DND-41 (cell line): ENCODE results near the gene NPAS2.

Source experiments
- ATAC-seq: fragments of 200-7000 bp; cut with Tn5 transposase; 3 replicates; pipeline ENCODE4 v1.9.1; 2021; ENCODE audit warnings: low read depth; ENCODE audit not compliant: insufficient read depth
- DNase-seq: peaks from one replicate; pipeline ENCODE4 v3.0.0-alpha.2; 2020
- H2AFZ ChIP-seq: 2 replicates; pipeline ENCODE4 v1.6.0; 2012; ENCODE audit warnings: low read depth, low read length
- H3K27ac ChIP-seq: 2 replicates; pipeline ENCODE4 v1.5.1; 2012; ENCODE audit warnings: low read length, inconsistent platforms
- H3K27me3 ChIP-seq: fragments of 200-600 bp; sonication (generic); 2 replicates; pipeline ENCODE4 v1.6.0; 2012; ENCODE audit warnings: low read length, mild to moderate bottlenecking, inconsistent platforms; ENCODE audit not compliant: insufficient read depth, poor library complexity
- H3K36me3 ChIP-seq: 2 replicates; pipeline ENCODE4 v1.5.1; 2012; ENCODE audit warnings: low read length, inconsistent platforms; ENCODE audit not compliant: insufficient read depth
- H3K4me1 ChIP-seq: 2 replicates; pipeline ENCODE4 v1.5.1; 2012; ENCODE audit warnings: mild to moderate bottlenecking, low read length; ENCODE audit not compliant: insufficient read depth
- H3K4me2 ChIP-seq: 2 replicates; pipeline ENCODE4 v1.6.0; 2012; ENCODE audit warnings: mild to moderate bottlenecking, moderate library complexity, low read length, inconsistent platforms; ENCODE audit not compliant: insufficient read depth
- H3K4me3 ChIP-seq, 2 experiments: fragments of 200-600 bp in 1 of 2; shearing (Covaris generic) in 1 of 2; 2 replicates each; pipeline ENCODE4 v1.5.1; 2012 to 2016; ENCODE audit warnings: inconsistent platforms in 2 of 2, low read length in 2 of 2, mild to moderate bottlenecking in 2 of 2, low read depth in 1 of 2, moderate library complexity in 1 of 2
- H3K79me2 ChIP-seq: 2 replicates; pipeline ENCODE4 v1.6.0; 2012; ENCODE audit warnings: low read length, inconsistent platforms; ENCODE audit not compliant: insufficient read depth
- H3K9ac ChIP-seq: 2 replicates; pipeline ENCODE4 v1.6.0; 2012; ENCODE audit warnings: low read depth, mild to moderate bottlenecking, inconsistent platforms, low read length, moderate library complexity
- H3K9me3 ChIP-seq: 2 replicates; pipeline ENCODE4 v1.5.1; 2012; ENCODE audit warnings: low read length, moderate library complexity, mild to moderate bottlenecking, inconsistent platforms; ENCODE audit not compliant: insufficient read depth, severe bottlenecking
- H4K20me1 ChIP-seq: 2 replicates; pipeline ENCODE4 v1.6.0; 2012; ENCODE audit warnings: low read length; ENCODE audit not compliant: insufficient read depth
- CTCF ChIP-seq: IDR thresholded peaks from 2 replicates; pipeline ENCODE4 v1.5.1; 2012; ENCODE audit warnings: borderline replicate concordance, low read length, moderate library complexity, mild to moderate bottlenecking; ENCODE audit not compliant: poor library complexity, severe bottlenecking; ENCODE audit errors: extremely low read depth
- EZH2 ChIP-seq: IDR thresholded peaks from 3 replicates; pipeline ENCODE4 v1.6.1; 2012; ENCODE audit warnings: borderline replicate concordance, low read depth, mild to moderate bottlenecking, moderate library complexity, low read length, inconsistent platforms; ENCODE audit not compliant: severe bottlenecking

Gene NPAS2

DNA sequence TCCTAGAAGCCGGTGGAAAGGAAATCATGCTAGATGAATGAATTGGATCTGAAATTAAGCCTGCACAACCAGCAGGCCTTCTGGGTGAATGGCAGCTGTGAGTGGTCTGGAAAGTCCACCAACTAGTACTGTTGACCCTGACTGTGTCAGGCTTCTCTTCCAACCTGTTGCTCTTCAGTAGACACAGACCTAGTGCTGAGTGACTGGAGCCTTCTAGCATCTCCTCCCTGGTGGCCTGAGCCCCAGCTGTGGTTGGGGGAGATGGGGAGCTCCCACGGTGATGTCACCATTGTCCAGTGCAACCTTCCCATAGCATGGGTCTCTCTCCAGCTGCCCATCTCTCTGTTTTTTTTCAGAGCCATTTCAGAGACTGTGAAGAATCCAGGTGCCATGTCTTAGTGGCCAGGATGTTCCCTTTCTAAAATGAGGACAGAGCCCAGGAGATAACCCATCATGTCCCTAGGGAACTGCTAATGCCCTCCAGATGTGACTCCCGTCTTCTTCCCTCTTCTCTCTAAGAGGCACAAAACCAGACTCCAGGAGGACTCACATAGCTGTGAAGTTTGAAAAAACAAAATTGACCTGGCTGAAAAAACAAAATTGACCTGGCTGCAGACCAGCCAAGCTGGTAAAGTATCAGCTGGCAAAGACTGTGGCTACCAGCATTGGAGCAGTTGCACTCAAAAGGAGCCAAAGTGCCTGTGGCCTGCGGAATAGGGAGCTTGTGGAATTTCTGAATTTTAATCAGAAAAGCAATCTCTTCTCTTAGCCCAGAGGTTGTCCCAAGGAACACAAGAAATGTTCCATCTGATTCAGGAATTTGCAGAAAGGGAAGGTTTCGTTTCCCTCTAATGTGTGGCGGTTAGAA is 114.8 kb downstream of the NPAS2 start:
- ATAC-seq (no peak), DNase-seq (no peak)
- Histone ChIP-seq H3K4me2 (no peak overlapping the region), H3K27ac (no peak overlapping the region), H3K4me1 (no peaks in the 10 kb centered on the region), H3K9me3 (no peaks in the 10 kb centered on the region), H3K9ac (no peak overlapping the region), H3K36me3 (peaks cover 2% of the 10 kb centered on the region; the same call in 1 of the 2 replicates), H3K4me3 (no peak overlapping the region), H3K27me3 (no peaks in the 10 kb centered on the region), H3K79me2 (no peaks in the 10 kb centered on the region), H4K20me1 (no peaks in the 10 kb centered on the region), H2AFZ (no peak overlapping the region)
- TF ChIP-seq EZH2 (no peak), CTCF (no peak)

DNA sequence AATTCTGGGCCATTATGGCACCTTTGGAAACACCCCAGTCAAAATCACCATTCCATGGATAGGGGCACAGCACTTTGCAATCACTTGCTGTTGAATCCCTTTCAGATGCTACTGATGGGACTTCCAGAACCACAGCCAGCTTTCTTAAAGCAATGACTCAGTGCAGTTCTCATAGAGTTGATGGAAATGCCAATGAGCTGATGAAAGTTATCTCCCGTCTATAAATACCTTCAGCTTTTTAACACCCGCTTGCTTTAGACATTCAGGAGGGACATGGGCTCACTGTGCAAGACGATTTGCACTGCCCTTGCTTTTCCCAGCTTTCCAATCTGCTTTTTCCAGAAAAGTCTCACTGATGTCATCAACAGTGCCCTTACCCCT is 115.4 kb downstream of the NPAS2 start:
- no peaks in the 10 kb centered on the region for H4K20me1 ChIP-seq
- no peaks in the 10 kb centered on the region for H3K9me3 ChIP-seq
- no peak for DNase-seq
- no peak overlapping the region for H3K27ac ChIP-seq
- H3K79me2 ChIP-seq = no peaks in the 10 kb centered on the region
- H3K36me3 ChIP-seq = peaks cover 2% of the 10 kb centered on the region; the same call in 1 of the 2 replicates
- no peaks in the 10 kb centered on the region for H3K4me1 ChIP-seq
- TF ChIP-seq CTCF (no peak), EZH2 (no peak)
- no peak overlapping the region for H3K4me3 ChIP-seq
- H3K9ac ChIP-seq = no peak overlapping the region
- no peak overlapping the region for H3K4me2 ChIP-seq
- H3K27me3 ChIP-seq = no peaks in the 10 kb centered on the region
- no peak for ATAC-seq
- no peak overlapping the region for H2AFZ ChIP-seq

GRCh38 chr2:100936070-100936741 is 116.3 kb downstream of the NPAS2 start:
- H2AFZ ChIP-seq = no peak overlapping the region
- H3K4me1 ChIP-seq = peaks cover 7% of the 10 kb centered on the region
- ATAC-seq = no peak
- no peaks in the 10 kb centered on the region for H3K27me3 ChIP-seq
- peaks cover 2% of the 10 kb centered on the region; the same call in 1 of the 2 replicates for H3K36me3 ChIP-seq
- no peaks in the 10 kb centered on the region for H3K79me2 ChIP-seq
- no peaks in the 10 kb centered on the region for H4K20me1 ChIP-seq
- no peak overlapping the region for H3K9ac ChIP-seq
- DNase-seq = no peak
- no peak overlapping the region for H3K27ac ChIP-seq
- no peak overlapping the region for H3K4me2 ChIP-seq
- TF ChIP-seq EZH2 (no peak), CTCF (no peak)
- H3K4me3 ChIP-seq = no peak overlapping the region
- no peaks in the 10 kb centered on the region for H3K9me3 ChIP-seq
